ENCODE results near the gene TYROBP.

DNA sequence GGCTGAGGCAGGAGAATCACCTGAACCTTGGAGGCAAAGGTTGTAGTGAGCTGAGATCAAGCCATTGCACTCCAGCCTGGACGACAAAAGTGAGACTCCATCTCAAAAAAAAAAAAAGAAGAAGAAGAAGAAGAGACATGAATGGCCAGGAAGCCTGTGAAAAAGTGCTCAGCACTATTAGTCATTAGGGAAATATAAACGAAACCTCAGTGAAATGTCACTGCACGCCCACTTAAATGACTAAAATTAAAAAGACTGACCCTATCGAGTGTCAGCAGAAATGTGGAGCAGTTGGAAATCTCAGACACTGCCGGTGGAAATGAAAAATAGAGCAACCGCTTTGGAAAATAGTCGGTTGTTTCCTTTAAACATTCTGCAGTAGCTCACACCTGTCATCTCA, 5.5 kb upstream of the TYROBP start:
- TF ChIP-seq, protein P1, sequence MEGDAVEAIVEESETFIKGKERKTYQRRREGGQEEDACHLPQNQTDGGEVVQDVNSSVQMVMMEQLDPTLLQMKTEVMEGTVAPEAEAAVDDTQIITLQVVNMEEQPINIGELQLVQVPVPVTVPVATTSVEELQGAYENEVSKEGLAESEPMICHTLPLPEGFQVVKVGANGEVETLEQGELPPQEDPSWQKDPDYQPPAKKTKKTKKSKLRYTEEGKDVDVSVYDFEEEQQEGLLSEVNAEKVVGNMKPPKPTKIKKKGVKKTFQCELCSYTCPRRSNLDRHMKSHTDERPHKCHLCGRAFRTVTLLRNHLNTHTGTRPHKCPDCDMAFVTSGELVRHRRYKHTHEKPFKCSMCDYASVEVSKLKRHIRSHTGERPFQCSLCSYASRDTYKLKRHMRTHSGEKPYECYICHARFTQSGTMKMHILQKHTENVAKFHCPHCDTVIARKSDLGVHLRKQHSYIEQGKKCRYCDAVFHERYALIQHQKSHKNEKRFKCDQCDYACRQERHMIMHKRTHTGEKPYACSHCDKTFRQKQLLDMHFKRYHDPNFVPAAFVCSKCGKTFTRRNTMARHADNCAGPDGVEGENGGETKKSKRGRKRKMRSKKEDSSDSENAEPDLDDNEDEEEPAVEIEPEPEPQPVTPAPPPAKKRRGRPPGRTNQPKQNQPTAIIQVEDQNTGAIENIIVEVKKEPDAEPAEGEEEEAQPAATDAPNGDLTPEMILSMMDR (IDR thresholded peaks at IDR 0.05): no peak
- no peak for TF ChIP-seq POLR2AphosphoS5 (IDR thresholded peaks at IDR 0.05)
- no peak for TF ChIP-seq POLR2A (IDR thresholded peaks at IDR 0.05)
